ENCODE measurements around the gene BLZF1. TPM values are rescaled to one million over a fixed set of nuclear protein-coding genes. Genes with fewer than 3 reads are reported as not detected.

Gene BLZF1
- total and polyA plus RNA-seq, 10 of the 15 experiments (the other 5 are each of a cell fraction or from before 2014, with no cell fraction given) = 5.1 to 11.9 (median 9.0) TPM

GRCh38 chr1:169360415-169360814 lies 7.6 kb upstream of the BLZF1 start:
- BruUV-seq (replicated peaks) = no TSS peak
- Histone ChIP-seq H3K9ac (ENCODE audit: control insufficient read depth, insufficient read depth, low read length) (no peak overlapping the region), H4K20me1 (ENCODE audit: control insufficient read depth, insufficient read depth) (no peaks in the 10 kb centered on the region), H3K36me3 (ENCODE audit: control insufficient read depth in 2 of 2, insufficient read depth in 2 of 2, low read length in 1 of 2) (no peaks in the 10 kb centered on the region), H3K79me2 (ENCODE audit: control insufficient read depth, insufficient read depth, low read length) (no peaks in the 10 kb centered on the region), H3K4me1 (ENCODE audit: control insufficient read depth, insufficient read depth, low read length) (peaks cover 4% of the 10 kb centered on the region; the same call in 1 of the 2 replicates), H3K4me2 (ENCODE audit: control insufficient read depth, insufficient read depth) (no peak overlapping the region), H3K27me3 (replicated peaks in 1 of 2; ENCODE audit: control insufficient read depth in 2 of 2, insufficient read depth in 2 of 2, low read length in 1 of 2) (no peaks in the 10 kb centered on the region), H3K9me3 (replicated peaks; ENCODE audit: control insufficient read depth, insufficient read depth, low read length) (no peaks in the 10 kb centered on the region; the same call in 2 of the 3 replicates), H3K4me3 (no peak overlapping the region), H3K27ac (ENCODE audit: control insufficient read depth, insufficient read depth) (no peak overlapping the region), H2AFZ (ENCODE audit: control insufficient read depth, low read depth, low read length) (no peak overlapping the region)
- ChIA-PET SMC1A (ENCODE audit: uncharacterized antibody, unreplicated experiment) (interaction anchor here (0.6 to 2.6 kb wide), 7 partner anchors 8 to 757 kb away, joined by 3 to 16 read pairs (median 3); partner anchors contain the start of genes BLZF1 and NME7), RAD21 (ENCODE audit: unreplicated experiment) (interaction anchor here (1.0 to 1.5 kb wide), 3 partner anchors 9 to 757 kb away, joined by 3 to 6 read pairs (median 3); no protein-coding TSS in a partner anchor), POLR2A (interaction anchor here (1.2 kb wide), 1 partner anchor 752 kb away, joined by 3 read pairs; no protein-coding TSS in a partner anchor), CTCF (interaction anchor here (0.6 to 4.4 kb wide), 3 partner anchors 9 to 23 kb away, joined by 3 to 37 read pairs (median 9); no protein-coding TSS in a partner anchor)
- no peak for ATAC-seq
- in situ Hi-C loops (cut with MboI) (no loop called here), intact Hi-C loops (cut with micrococcal nuclease; ENCODE audit: unreplicated experiment) (no loop called here)
- WGBS (ENCODE audit: insufficient coverage, insufficient replicate concordance, low lambda C conversion rate, missing lambda C conversion rate) = 100% methylated on average over 1 of the region's 1 CpG
- no peak for TF ChIP-seq ZNF274 (IDR thresholded peaks at IDR 0.05; ENCODE audit: insufficient read depth, insufficient read length)
- no peak for TF ChIP-seq YY1 (IDR thresholded peaks at IDR 0.05; ENCODE audit: low read depth, low read length)
- no peak for TF ChIP-seq BRCA1 (IDR thresholded peaks at IDR 0.05; ENCODE audit: low read depth, low read length)
- TF ChIP-seq SMAD1 (IDR thresholded peaks at IDR 0.05; ENCODE audit: low read depth, partially characterized antibody) = no peak
- TF ChIP-seq E4F1 (IDR thresholded peaks at IDR 0.05; ENCODE audit: borderline replicate concordance, partially characterized antibody) = no peak
- no peak for DNase-seq (ENCODE audit: low read depth, low spot score)
- FAIRE-seq = no peak

Measured in GM12878 (cell line).